ENCODE results near the gene C14orf93. TPM values are rescaled to one million over a fixed set of nuclear protein-coding genes. Genes with fewer than 3 reads are reported as not detected.
A peak's percentile ranks its signal among the peaks of the same experiment; 100 is the strongest.

The C14orf93 gene
- total RNA-seq, 1 donor from 2014 or later, result 2.4 TPM

DNA sequence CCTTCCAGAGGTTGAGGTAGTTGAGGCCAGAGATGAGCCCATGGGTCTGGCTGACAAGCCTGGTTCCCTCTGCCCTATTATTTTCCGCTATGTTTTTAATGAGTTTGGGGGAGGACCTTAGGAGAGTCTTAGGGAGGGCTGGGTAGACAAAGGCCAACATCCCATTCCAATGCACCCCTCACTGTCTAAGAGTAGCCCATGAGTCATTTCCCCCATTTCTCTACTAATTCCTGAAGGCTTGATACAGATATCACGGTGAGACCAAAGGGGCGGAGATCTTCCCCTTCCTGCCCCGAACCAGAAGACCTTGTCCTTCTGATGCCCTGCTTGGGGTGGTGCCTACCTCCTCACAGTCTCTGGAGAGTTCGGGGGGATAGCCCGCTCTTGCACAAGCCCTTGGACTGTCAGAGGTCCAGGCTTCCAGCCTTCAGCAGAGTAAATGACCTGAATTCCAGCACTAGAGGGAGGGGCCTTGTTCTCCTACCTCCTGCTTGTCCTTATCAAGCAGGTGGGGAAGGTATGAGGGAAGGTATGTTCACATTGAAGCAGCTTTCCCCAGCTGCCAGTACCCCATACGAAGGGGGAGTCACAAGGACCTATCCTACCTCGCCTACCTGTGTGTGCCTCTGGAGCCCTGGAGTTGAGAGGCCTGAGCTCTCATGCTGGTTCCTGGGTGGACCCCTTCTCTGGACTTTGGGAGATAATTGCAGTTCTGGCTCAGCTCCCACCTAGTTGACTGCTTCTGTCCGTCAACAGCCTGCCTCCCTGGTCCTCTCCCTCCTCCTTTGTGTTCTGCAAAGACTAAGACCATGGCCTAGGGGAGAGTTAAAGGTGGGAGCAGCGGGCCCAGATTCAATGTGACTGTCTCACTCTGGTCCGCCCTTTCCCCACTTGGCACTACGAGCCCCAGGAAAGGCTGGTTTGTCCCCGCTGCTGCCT is 35.7 kb upstream of the C14orf93 start:
- peak in 1 of 2 donors; percentile 59 for DNase-seq (ENCODE audit: low read depth in 2 of 2)

DNA sequence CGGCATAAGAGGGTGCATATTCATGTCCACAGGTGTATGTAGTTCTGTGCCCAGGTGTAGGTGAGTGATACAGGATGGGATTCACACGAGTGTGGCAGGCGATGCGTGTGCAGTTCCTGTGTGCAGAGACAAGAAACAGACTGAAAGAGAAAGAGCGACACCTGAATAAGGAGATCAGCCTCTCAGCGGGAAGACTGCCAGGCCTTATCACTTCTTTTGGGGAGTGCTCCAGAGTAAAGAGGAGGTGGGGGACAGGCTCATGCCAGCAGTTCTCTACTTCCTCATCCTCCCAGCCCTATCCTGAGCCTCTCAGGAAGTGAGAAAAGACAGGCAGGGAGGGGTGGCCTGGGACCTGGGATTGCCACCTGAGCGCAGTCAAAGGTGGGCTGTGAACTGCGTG is 34.9 kb upstream of the C14orf93 start:
- no peak for DNase-seq (ENCODE audit: low read depth in 2 of 2)

DNA sequence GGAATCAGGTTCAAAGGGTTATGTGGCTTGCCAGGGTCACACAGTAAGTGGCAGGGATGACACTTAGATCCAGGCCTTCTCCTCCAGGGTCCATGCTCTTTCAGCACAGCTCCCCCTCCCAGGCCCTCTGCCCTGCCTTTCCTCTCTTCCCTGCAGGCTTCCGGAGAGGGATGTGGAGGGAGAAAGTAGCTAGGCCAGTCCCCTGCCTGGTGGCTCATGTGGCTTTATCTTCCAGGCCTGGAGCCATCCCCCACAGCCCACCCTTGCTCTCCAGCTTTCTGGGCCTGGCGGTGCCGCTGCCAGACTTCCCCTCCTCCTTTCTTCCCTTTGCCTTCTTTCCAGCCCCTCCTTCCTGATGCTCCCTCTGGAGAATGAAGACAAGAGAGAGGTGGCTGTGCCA is 33.8 kb upstream of the C14orf93 start:
- no peak for DNase-seq (ENCODE audit: low read depth in 2 of 2)

DNA sequence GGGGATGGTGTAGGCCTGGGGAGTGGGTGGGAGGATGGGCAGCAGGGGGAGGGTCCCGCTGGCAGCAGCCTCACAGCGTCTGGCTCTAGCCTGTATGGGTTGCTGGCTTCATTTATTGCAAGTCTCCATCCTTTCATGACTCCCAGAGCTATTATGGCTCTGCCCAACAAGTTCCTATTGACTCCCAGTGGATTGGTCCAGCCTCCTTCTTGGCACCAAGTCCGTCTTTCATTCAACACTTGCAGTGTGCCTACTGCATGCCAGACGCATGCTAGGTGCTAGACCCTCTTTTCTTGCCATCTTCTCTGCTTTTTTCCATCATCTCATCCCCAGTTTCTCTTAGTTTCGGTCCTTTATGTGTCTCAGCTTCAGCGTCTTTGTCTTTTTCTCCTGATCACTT is 33.2 kb upstream of the C14orf93 start:
- no peak for DNase-seq (ENCODE audit: low read depth in 2 of 2)

DNA sequence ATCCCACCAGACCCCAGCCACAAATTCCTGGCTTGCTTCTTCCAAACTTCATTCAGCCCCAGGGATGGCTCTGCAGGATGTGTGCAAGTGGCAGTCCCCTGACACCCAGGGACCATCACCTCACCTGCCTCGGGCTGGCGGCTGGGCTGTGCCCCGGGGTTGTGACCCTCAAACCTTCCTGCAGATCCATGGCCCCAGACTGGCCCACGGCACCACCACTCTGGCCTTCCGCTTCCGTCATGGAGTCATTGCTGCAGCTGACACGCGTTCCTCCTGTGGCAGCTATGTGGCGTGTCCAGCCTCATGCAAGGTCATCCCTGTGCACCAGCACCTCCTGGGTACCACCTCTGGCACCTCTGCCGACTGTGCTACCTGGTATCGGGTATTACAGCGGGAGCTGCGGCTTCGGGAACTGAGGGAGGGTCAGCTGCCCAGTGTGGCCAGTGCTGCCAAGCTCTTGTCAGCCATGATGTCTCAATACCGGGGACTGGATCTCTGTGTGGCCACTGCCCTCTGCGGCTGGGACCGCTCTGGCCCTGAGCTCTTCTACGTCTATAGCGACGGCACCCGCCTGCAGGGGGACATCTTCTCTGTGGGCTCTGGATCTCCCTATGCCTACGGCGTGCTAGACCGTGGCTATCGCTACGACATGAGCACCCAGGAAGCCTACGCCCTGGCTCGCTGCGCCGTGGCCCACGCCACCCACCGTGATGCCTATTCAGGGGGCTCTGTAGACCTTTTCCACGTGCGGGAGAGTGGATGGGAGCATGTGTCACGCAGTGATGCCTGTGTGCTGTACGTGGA is 32.4 kb upstream of the C14orf93 start, which contains the start of gene PSMB11:
Gene PSMB11 (plus strand): TSS at position 51 of the 804 bp plus-strand sequence. CDS start 14 bp downstream, at position 65.
- DNase-seq (ENCODE audit: low read depth in 2 of 2), result no peak

DNA sequence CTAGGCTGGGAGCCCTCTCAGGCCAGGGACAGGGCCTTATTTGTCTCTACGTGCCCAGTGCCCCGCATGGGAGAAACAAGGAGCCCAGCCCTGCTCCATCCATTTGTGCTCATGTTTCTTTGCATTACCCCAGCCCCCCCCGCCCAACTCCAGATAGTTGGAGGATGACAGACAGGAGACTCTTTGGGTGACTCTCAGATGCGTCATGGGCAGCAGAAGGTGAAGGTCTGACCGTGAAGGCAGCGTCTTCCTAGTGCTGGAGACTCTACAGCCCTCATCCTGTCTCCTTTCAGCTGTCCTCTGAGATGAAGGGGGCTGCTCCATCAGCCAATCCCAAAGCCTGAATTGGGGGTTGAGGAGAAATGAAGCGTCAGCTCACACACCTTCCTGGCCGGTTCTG is 31.8 kb upstream of the C14orf93 start:
- no peak for DNase-seq (ENCODE audit: low read depth in 2 of 2)

DNA sequence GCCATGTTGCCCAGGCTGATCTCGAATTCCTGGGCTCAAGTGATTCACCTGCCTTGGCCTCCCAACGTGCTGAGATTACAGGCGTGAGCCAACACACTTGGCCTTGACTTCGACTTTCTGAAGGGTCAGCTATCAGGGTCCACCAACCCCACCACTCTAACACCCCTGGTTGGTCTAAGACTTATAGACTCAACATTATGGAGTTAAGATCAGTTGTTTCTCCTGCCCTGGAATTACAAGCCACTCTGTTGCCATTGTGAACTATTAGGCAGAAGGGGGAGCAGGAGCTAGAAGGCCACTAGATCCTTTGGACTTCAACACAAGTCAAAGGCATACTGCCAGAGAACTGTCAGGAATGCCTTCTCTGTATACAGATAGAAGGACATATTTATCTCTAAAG is 30.2 kb upstream of the C14orf93 start:
- DNase-seq (ENCODE audit: low read depth in 2 of 2), result no peak

DNA sequence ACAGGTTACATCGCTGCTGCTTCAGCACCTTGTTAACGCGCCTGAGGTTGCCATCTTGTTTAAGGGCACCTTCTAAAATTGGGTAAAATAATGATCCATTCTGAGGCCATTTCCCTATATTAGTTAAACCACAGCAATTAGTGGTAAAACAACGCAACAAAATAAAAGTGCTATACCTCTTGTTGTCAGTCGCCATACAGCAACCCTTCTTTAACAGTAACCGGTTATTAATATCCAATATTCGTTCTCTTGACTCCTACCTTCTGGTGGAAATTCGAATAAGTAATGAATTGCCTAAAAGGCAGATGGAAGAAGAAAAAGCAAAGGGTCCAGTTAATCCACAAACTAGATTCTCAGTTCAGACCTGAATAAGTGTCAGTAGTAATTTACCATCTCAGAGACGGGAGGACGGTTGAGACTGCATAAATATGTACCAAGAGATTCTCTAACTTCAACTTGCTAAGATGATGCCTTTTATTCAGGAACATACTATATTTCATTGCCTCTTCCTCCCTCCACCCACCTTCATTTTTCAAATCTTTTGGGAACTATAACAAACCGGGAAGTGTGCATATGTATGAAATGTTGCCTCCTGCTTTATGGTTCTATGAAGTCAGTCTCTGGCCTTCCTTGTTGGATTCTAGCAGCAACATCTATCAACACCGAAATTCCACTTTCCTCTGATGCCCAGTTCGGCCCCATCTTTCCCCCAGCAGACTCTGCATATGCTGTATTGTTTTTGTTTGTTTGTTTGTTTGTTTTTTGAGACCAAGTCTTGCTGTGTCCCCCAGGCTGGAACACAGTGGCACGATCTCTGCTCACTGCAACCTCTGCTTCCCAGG is 25.6 kb upstream of the C14orf93 start:
- no peak for DNase-seq (ENCODE audit: low read depth in 2 of 2)

DNA sequence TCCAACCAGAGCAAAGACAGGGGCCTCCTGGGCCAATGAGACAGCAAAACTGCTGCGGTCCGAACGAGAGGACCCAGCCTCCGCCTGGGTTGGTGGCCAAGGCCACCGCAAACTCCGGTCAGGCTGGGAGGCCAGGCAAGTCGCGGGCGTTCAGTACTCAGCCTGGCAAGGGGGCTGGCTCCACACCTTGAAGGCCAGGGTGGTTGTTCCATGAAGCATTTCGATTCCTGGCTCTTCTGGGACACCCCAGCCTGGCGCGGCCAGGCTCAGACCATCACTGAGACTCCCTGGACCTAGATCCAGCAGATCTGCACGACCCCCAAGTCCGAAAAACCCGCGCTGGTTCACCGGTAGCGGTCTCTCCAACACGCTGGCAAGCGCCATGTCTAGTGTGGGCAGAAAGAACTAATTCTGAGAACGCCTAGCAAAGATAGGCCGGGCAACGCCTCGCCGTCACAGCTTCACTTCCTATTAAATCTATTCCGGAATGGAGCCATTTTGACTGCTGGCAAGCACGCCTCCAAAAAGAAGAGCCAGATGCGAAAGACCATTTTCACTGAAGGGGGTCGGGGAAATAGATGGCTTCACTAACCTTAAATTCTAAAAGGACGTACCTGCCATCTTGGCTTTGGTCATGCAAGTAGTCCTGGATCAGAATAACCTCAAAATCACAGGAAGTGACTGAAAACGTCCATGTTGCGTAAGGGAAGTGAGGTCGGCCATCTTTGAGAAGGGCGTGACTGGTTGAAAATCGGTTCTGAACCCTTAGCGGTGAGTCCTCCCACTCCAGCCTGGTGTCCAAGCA is 24.8 kb upstream of the C14orf93 start, which contains the start of gene PSMB5:
Gene PSMB5 (minus strand): TSS at position 403 of the 805 bp plus-strand sequence. CDS start 19 bp downstream, at position 384.
- DNase-seq (ENCODE audit: low read depth in 2 of 2), result peak; percentile 97

DNA sequence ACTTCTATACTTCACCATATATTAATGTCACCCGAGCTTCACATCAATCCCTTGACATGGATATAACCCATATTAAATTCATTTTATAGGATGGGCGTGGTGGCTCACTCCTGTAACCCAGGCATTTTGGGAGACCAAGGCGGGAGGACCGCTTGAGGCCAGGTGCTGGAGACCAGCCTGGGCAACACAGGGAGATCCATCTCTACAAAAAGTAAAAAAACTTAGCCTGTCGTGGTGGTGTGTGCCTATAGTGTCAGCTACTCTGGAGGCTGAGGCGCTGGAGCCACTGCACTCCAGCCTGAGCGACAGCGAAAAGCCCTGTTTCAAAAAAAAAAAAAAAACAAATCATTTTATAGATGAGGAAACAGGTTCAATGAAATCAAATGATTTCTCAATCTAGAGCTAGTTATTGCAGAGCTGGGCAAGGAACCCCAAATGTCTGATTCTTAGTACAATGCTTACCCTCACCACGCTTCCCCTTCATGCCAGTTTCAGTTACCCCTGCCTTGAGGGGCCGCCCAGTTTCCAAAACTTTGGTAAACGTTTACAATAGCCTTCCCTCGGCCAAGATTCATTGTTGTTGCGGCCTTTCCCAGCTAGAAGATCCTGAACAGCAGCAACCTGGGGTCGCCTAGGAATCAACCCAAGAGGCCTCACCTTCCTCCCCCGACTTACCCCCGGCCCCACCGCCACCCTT is 24.0 kb upstream of the C14orf93 start:
- DNase-seq (ENCODE audit: low read depth in 2 of 2), result no peak

DNA sequence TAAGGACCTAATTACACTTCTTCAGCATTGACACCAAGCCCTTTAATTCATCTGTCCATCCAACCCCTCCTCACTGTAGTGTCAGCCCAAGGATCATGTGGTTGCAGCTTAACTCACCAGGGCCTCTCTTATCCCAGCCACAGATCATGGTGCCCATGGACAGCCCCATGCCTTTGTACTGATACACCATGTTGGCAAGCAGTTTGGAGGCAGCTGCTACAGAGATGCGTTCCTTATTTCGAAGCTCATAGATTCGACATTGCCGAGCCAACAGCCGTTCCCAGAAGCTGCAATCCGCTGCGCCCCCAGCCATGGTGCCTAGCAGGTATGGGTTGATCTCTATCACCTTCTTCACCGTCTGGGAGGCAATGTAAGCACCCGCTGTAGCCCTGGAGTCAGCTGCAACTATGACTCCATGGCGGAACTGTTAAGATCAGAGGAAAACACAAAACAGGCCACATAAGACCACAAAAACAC is 23.3 kb upstream of the C14orf93 start:
- no peak for DNase-seq (ENCODE audit: low read depth in 2 of 2)

DNA sequence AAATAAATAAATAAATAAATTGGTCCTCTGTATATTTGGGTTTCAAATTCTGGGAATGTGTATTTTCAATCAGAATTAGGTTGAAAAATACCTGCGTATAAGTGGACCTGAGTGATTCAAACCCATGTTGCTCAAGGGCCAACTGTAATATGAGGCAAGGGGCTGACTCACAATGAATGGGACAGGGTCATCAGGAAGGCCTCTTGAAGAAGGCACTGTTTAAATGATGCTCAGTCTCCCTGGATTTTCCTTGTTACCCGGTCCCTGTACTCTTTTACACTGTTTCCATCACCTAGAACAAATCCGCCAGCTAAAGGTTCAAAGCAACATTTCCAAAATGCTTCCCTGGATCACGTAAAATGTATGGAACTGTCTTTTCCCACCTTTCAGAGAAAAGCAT is 21.0 kb upstream of the C14orf93 start:
- no peak for DNase-seq (ENCODE audit: low read depth in 2 of 2)

DNA sequence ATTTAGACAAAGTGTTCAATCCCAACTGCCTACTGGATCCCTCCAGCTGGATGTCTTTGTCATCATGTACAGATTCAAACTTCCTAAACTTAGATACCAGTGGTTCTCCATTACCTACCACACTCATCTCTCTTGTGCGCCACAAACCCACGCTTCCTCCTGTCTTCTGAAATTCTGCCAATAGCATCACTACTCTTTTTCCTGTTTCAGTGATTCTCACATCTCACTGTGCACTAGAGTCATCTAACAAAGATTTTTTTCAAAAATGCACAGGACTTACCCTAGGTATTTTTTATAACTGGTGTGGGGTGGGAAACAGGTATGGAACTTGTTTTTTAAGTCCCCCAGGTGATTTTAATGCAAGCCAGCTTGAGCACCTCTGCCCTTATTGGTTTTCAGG is 18.9 kb upstream of the C14orf93 start:
- peak; percentile 40 for DNase-seq (ENCODE audit: low read depth in 2 of 2)

DNA sequence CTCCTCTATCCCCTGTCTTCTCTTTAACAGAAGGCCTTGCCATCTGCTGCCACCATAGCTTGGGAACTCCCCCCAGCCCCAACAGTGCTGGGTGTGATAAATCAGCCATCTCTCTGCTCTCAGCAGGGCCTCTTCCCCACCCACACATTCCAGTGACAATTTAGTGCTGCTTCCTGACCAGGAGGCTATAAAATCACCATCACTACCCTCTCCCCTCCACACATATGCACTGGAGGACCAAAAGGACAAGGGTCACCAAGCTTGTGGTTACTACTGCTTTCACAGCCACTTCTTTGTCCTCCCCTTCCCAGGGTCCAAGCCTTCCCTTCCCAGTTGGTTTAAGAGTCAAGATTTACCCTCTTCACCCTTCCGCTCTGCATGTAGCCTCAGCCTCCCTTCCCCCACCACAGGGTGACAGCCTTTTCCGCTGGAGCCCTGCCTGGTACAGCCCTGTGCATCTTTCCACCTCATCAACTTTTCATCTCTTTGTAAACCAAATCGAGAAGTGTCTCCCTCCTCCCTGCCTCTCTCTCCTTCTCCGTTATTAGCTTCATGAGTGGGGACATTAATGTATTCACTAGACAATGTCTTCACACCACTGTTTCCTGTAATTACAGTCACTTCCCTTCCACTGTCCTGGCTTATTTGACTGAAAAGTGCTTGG is 15.3 kb upstream of the C14orf93 start:
- no peak for DNase-seq (ENCODE audit: low read depth in 2 of 2)

DNA sequence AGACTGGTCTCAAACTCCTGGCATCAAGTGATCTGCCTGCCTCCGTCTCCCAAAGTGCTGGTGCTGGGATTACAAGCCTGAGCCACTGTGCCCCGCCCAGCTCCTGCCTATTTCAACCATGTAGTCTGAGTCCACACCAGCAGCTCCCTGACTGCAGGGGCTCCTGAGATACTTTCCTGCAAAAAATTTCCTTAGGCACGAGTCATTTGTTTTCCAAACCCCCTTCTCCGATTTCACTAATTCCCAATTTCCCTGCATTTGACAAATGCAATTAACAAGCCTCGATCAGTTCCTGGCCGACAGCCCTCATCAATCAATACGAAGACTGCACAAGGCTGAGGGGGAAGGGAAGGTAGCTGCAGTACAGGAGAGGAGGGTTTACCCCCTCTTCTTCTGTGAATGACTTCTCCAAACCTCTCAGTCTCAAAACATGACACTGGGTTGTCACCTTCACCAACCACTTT is 14.7 kb upstream of the C14orf93 start:
- DNase-seq (ENCODE audit: low read depth in 2 of 2), result no peak

DNA sequence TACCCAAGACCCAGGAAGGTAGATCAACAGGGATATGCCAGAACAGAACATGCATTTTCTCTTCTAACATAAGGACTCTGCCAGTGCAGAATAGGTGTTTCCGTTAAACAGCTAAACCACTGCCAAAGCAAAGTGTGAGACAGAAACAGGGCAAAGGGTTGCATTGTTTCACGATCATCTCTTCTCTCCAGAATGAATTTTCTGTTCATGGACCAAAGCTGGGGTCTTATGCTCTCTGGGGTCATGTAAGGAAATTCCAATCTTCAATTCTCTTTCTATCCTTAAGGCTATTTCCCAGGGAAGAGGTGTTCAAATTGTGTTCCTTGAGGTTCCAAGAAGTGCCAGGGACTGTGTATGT is 13.8 kb upstream of the C14orf93 start:
- no peak for DNase-seq (ENCODE audit: low read depth in 2 of 2)

DNA sequence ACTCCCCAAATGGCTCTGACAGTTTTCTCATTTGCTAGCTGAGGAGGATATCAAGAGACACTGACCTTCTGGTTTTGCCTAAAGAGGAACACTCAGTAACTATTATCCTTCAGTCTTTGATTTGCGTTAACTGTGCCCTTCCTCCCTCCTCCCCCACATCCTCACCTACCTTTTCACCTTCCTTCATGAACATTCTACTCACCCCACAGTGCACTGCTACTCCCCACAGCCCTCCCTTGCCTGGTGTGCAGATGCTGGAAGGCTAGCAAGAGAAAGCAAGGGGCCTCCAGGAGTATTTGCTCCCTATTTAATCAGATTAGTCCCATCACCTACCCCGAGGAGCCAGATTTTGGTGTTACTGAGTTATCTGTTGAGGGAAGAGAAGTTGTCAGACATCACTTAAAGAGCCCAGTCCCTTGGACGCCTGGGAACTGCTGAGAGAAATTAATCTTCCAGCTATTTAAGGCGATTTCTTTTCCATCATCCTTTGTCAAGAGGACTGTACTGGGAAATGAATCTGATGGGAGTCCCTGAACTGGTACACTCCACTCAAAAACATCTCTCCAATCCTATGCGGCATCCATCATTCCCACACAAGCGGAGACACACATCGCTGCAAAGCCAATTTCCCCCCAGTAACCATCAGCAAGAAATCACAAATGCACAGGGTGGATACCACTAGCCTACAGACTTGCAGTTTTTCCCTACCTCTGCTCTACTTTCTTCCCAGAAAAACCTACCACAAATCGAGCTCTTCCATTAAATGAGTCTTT is 13.3 kb upstream of the C14orf93 start:
- DNase-seq (ENCODE audit: low read depth in 2 of 2), result no peak

DNA sequence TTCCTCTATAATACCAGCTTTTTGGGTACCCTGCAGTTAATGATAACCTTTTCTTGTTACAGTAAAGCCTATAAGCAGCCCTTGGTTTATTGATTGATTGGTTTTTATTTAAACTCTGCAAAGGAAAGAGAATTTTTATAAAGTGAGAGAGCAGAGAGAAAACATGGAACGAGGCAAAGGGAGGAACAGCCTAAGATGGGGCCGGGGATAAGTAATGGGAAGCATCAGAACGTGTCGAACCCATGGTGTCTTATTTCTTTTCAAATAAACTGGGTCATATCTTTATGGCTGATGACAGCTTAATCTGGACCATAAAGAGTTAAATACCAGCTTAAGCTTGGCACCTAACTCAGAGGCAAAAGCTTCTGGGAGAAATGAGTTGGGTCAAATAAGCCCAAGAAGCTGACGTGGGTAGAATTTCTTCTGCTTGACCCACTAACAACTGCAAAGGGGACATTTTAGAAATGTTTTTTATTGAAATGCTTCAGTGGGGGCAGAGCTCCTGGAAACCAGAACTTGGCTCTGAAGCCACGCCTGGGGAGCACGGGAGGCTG is 12.0 kb upstream of the C14orf93 start:
- no peak for DNase-seq (ENCODE audit: low read depth in 2 of 2)
